Motor neuron (in vitro differentiated cells): ENCODE results near the gene FKBP1A. TPM values are rescaled to one million over a fixed set of nuclear protein-coding genes. Genes with fewer than 3 reads are reported as not detected.

Experiments
- ATAC-seq, 8 experiments: fragments of 200-7000 bp; cut with Tn5 transposase; replicated peaks in 6 of 8; 2 replicates each; pipeline ENCODE4 v1.8.0; 2021; ENCODE audit warnings: mild to moderate bottlenecking in 8 of 8, moderate library complexity in 8 of 8
- H3K27ac ChIP-seq, 2 donors: fragments of 250-450 bp; sonication (Bioruptor Pico); 2 replicates each; pipeline ENCODE4 v1.9.0; 2021; ENCODE audit warnings: antibody characterized with exemption in 2 of 2, mild to moderate bottlenecking in 2 of 2, moderate library complexity in 1 of 2
- H3K4me1 ChIP-seq, 2 donors: fragments of 250-450 bp; sonication (Bioruptor Pico); replicated peaks in 1 of 2; 2 replicates each; pipeline ENCODE4 v1.6.1; 2021; ENCODE audit warnings: antibody characterized with exemption in 2 of 2, mild to moderate bottlenecking in 2 of 2, moderate library complexity in 1 of 2
- H3K4me3 ChIP-seq, 5 donors: fragments of 250-450 bp; sonication (Bioruptor Pico); 2 replicates each; pipeline ENCODE4 v1.9.0; 2021; ENCODE audit warnings: antibody characterized with exemption in 5 of 5, mild to moderate bottlenecking in 5 of 5, moderate library complexity in 4 of 5
- WGBS, 10 experiments: fragments of 450-650 bp; shearing (Covaris generic); methylation state at CpG; one replicate each; pipeline ENCODE4 v1.0.0; 2022; 5-methylcytosine and 5-hydroxymethylcytosine counted together
- in situ Hi-C, 9 experiments: fragments of 400-800 bp; cut with MboI; loops; one replicate each; pipeline ENCODE4 v1.15.0; 2021; ENCODE audit warnings: low sequenced_read_pairs in 9 of 9, low pct_unique_long_range_greater_than_20kb in 2 of 9; ENCODE audit not compliant: unreplicated experiment in 9 of 9
- total RNA-seq, 8 experiments: library from RNA; unstranded; fragments of 300-600 nt; gene quantifications; 2 replicates each; pipeline versions ENCODE4 v1.2.3 to v1.2.4, GENCODE V29; 2022

The FKBP1A gene
- total RNA-seq, 8 experiments from 2014 or later = 49.8 to 222 (median 89.0) TPM

DNA sequence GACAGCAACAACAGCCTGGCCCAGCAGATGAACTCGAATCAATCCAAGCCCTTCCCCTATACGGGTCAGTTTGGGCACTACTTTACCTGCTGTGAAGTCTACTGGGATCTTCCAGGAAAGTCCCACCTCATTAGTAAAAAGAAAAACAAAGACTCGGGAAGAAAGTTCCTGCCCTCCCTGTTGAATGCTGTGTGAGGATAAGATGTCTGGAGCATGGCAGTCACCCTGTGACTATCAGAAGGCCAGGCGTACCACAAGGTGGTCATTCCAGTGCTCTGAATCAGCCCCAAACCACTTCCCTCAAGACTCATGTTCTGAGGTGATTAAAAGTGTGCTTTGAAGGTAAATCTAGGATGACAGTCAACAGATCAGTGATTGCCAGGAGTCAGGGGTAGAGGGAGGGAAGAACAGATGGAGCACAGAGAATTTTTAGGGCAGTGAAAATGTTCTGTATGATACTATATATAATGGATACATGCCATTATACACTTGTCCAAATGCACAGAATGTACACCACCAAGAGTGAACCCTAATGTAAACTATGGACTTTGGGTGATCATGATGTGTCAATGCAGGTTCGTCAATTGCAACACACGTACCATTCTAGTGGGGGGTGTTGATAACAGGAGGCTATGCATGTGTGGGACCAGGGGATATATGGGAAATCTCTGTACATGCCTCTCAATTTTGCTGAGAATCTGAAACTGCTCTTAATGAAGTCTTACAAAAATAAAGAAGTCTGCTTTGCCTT is 14.7 kb downstream of the FKBP1A start:
- 80 to 93% (median 84%) methylated on average over 2 to 5 of the region's 6 CpGs; no CpG with 5 or more reads in 4 of the 10 experiments for WGBS, 10 experiments
- H3K4me1 ChIP-seq = no peaks in the 10 kb centered on the region
- ATAC-seq = no peak

DNA sequence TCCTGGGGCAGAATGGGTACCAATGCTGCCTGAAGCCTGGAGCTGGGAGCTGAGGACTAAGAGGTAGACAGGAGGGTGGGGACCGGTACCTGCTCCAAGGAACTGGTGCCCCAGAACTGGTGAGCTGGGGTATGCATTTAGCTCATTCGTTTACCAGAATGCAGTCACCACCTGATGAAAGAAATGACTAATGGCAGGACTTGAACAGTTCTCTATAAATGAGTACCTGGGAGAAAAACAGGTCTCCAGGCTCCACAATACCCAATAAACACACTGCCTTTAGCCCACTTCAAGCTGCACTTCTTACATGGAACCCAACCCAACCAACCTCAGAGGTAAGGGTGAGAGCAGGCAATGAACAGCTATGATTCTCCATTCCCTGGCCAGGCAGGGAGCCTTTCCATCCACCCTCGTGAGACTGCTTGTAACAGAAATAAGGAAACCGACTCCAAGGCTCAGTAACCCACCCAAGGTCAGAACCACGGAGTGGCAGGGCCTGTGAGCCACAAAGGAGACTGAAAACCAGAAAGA is 15.4 kb downstream of the FKBP1A start:
- Histone ChIP-seq H3K4me3 (no peak overlapping the region), H3K4me1 (no peaks in the 10 kb centered on the region), H3K27ac (no peak overlapping the region)
- in situ Hi-C loops = no loop called here
- no peak for ATAC-seq
- WGBS, 10 experiments = 75 to 95% (median 92%) methylated on average over 2 to 5 of the region's 5 CpGs; no CpG with 5 or more reads in 7 of the 10 experiments

More for the DNA sequence above, 14.7 kb downstream of the FKBP1A start:
- in situ Hi-C loops = no loop called here
- H3K4me3 ChIP-seq = no peak overlapping the region
- H3K27ac ChIP-seq = no peak overlapping the region

DNA sequence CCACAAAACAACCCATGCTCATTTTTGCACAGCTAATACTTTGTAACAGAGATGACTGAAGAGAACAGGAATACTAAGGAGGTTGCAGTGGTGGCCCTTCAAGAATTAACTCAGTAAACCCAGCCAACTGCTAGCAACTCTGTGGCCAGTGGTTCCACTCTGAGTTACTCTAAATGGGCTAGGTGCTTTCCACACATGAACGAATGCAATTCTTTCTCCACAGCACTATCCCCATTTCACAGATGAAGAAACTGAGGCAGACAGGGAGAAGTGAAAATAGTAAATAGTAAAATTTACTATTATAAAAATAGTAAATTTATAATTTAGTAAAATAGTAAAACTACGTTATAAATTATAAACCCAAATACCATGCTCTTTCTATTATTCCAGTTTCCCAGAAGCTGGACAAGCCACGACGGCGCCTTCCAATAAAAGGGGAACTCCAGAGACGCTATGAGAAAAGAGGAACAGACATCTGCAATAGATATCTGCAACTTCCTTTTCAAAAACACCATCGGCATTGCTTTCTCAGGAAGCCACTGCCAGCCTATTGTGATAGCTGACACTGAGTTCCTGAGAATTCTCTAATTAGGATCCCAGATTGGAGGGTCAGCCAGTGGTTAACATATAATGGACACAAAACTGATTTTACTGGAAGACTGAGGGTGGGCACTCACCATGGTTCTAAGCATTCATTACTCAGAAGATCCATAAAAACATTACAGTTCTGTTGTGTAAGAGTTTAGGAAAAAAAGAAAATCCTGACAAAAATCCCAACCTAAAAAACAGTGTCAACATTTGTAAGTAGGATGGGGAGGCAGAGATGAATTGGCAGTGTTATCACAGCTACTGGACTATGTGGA is 16.2 kb downstream of the FKBP1A start:
- Histone ChIP-seq H3K27ac (no peak overlapping the region), H3K4me3 (no peak overlapping the region), H3K4me1 (no peaks in the 10 kb centered on the region)
- no peak for ATAC-seq
- WGBS, 10 experiments = 15 to 95% (median 79%) methylated on average over 2 to 7 of the region's 7 CpGs; no CpG with 5 or more reads in 1 of the 10 experiments
- in situ Hi-C loops = no loop called here

DNA sequence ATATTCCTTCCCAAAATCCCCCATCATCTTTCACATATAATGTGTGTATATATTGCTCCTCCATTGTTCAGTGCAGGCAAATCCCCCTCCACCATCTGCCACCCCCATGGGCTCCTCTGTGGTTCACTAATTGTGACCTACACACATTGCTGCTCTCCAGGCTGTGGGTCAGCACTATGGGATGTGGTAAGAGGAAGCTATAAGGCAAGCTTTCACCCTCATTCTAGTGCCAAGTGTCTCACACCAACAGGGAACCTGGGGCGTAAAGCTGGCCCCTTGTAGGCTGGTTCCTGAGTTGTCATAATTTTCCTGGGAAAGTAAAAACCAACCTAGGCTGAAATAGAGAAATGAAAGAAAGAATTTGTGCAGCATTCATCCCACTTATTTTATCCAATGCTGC is 16.8 kb downstream of the FKBP1A start:
- ATAC-seq = no peak
- H3K27ac ChIP-seq = no peak overlapping the region
- in situ Hi-C loops = no loop called here
- peaks cover 0 to 2% of the 10 kb centered on the region in 2 donors for H3K4me1 ChIP-seq
- H3K4me3 ChIP-seq = no peak overlapping the region
- WGBS, 10 experiments = 80 to 100% (median 100%) methylated on average over 1 of the region's 1 CpG; no CpG with 5 or more reads in 6 of the 10 experiments

DNA sequence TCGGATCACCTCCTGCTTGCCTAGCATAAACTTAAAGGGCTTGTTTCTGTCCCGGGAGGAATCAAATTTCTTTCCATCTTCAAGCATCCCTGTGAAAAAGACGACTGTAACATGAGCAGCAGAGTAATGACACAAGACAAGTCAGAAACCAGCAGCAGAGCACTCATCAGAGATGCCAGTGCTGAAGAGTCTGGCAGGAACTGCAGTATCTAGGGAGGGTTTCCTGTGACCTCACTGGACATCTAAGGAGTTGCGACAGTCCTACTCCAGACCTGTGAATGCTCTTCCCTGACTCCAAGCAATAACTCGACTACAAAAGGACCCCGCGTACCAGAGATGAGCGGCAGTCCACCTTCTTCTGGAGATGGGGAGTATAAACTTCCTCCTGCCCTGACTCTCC is 17.3 kb downstream of the FKBP1A start:
- WGBS, 10 experiments = 30 to 93% (median 71%) methylated on average over 1 to 4 of the region's 8 CpGs; no CpG with 5 or more reads in 3 of the 10 experiments
- peak in 2 of 8 experiments; percentile 9 to 31 for ATAC-seq
- Histone ChIP-seq H3K4me1 (peaks cover 0 to 2% of the 10 kb centered on the region in 2 donors), H3K27ac (no peak overlapping the region), H3K4me3 (no peak overlapping the region)
- in situ Hi-C loops = no loop called here

DNA sequence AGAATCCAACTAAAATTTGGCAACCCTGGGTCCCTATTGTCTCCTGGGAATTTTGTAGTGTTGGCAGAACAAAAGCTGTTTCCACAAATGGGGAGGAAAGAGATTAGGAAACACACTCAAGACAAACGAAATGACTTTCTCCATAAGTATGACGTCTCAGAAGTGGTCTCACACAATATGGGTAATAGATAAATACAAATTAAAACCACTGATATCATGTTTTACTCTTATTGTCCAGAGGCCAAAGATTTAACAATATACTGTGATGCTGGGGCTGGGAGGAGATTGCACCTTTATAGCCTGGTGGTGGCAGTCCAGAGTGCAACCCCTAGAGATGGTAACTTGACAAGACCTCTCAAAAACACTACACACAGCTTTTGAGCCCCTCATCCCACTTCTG is 18.6 kb downstream of the FKBP1A start:
- no peak for ATAC-seq
- no peak overlapping the region for H3K27ac ChIP-seq
- in situ Hi-C loops = no loop called here
- H3K4me3 ChIP-seq = no peak overlapping the region
- WGBS, 10 experiments = 54 to 100% (median 100%) methylated on average over 1 to 2 of the region's 2 CpGs; no CpG with 5 or more reads in 3 of the 10 experiments
- H3K4me1 ChIP-seq = peaks cover 0 to 2% of the 10 kb centered on the region in 2 donors

DNA sequence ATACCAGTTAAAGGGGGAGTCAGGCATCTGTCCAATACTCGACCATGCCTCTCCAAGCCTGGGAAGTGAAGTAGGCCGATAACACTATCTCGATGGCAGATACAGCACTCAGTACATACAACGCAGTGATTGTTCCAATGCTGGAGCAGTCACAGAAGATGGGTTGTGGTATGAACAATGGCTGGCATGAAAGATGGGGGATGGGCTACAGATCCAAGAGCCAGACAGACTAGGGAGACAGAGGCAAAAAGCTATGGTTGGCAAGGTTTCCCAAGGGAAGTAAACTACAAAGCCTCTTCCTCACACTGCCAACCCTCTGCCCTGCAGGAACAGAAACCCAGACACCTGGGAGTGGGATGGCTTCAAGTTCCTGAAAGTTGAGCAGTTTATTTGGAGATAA is 19.2 kb downstream of the FKBP1A start:
- no peak overlapping the region for H3K27ac ChIP-seq
- ATAC-seq = no peak

DNA sequence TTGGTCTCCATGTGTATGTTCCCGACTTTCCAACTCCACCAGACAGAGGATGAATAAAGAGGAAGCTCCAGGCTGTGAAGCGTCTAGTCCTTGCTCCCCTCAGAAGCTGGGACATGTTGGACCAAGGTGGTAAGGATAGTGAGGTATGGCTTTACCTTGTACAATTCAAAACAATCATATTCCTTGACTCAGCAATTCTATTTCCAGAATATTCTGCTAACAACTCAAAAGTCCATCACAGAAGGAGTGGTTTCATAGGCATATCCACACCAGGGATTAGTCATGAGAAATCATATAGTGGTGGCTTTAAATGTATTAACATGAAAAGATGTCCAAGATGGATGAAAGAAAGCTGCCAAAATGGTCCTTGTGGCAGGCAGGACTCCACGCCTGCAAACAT is 19.8 kb downstream of the FKBP1A start:
- Histone ChIP-seq H3K27ac (no peak overlapping the region), H3K4me3 (no peak overlapping the region), H3K4me1 (peaks cover 0 to 2% of the 10 kb centered on the region in 2 donors)
- no peak for ATAC-seq
- in situ Hi-C loops = no loop called here
- WGBS, 10 experiments = 93 to 100% (median 100%) methylated on average over 1 to 3 of the region's 3 CpGs; no CpG with 5 or more reads in 1 of the 10 experiments

More for the DNA sequence above, 19.2 kb downstream of the FKBP1A start:
- in situ Hi-C loops = no loop called here
- 83 to 100% (median 100%) methylated on average over 1 to 4 of the region's 4 CpGs; no CpG with 5 or more reads in 5 of the 10 experiments for WGBS, 10 experiments
- Histone ChIP-seq H3K4me3 (no peak overlapping the region), H3K4me1 (peaks cover 0 to 2% of the 10 kb centered on the region in 2 donors)

DNA sequence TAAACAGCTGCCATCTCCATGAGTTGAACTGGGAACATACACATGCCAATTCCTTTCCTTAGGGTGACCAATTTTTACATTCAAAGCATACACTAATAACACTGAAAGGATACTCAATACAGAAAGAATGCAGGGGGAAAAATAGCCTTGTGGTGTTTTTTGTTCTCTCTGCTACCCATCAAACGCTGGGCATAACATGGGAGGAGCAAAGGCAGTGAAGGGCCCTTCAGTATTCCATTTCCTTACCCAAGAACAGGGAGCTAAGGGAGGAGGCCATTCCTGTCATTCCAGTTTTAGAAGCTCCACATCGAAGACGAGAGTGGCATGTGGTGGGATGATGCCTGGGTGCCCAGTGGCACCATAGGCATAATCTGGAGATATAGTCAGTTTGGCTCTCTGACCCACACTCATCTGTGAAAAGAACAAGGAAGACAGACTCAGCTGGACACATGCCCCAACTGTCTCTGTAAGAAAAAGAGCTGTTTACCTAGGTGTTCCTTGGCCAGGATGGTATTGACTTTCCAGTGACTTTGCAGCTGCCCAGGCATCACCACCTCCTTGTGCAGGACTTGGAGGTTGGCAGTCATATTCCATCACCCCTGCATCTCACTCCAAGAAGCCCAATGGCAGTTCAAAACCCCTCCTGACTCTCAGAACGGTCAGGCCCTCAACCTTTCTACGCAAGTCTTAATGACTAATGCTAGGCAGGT is 20.9 kb downstream of the FKBP1A start:
- Histone ChIP-seq H3K27ac (no peak overlapping the region), H3K4me3 (no peak overlapping the region), H3K4me1 (peaks cover 0 to 2% of the 10 kb centered on the region in 2 donors)
- in situ Hi-C loops = no loop called here
- ATAC-seq = no peak
- WGBS, 10 experiments = 78 to 93% (median 92%) methylated on average over 1 to 3 of the region's 5 CpGs; no CpG with 5 or more reads in 5 of the 10 experiments

DNA sequence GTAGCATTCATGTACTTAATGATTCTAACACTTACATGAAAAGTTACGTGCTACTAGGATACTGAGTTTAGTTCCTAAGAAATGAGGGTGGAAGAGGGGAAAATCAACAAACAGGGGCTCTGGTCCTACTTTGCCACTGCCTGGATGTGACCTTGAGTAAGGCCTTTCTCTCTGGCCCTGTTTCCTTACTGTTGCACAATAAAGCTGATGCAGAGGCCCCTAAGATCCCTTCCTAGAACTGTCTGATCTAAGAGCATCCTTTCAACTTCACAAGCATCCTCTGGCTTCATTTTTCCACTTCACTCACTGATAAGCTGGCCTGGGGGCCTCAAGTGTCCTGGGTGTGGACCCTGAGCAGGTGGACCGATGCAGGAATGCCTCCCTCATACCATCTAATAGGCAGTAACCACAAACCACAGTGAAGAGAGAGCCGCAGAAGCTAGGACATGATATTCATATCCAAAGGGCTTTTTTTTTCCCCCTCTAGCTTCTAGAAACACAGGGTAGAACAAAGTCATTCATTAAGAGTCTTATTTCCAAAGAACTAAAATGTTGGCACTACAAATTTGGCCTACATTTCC is 21.6 kb downstream of the FKBP1A start:
- 51 to 100% (median 100%) methylated on average over 1 to 2 of the region's 3 CpGs; no CpG with 5 or more reads in 1 of the 10 experiments for WGBS, 10 experiments
- no peak overlapping the region for H3K4me3 ChIP-seq
- in situ Hi-C loops = no loop called here
- H3K4me1 ChIP-seq = peaks cover 0 to 2% of the 10 kb centered on the region in 2 donors
- H3K27ac ChIP-seq = no peak overlapping the region
- peak in 1 of 8 experiments; percentile 53 for ATAC-seq

DNA sequence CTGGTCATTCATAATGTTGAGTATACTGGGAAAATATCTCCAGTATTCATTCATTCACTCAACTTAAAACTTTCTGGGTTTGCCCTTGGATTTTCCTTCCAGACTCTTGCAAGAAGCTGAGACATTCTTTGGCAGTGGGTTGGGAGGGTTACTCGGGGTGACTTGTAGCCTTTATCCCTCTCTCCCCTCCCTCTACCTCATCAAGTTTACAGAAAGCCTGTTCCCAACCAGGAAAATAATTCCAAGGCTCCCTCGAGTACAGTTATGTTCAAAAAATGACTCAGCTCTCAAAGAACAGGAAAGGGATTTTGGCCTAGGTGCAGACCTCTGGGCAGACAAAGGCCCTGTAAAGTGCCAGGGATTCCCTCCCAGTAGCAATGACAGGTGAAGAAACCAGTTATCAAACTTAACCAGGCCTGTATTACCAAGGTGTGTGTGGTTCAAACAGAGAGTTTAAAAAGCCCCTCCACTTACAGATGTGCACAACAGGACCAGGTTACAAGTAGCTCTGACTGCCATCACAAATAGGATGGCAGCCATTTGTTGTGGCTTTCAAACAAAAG is 22.2 kb downstream of the FKBP1A start:
- ATAC-seq = no peak
- in situ Hi-C loops = no loop called here
- H3K27ac ChIP-seq = no peak overlapping the region
- peaks cover 0 to 2% of the 10 kb centered on the region in 2 donors for H3K4me1 ChIP-seq
- H3K4me3 ChIP-seq = no peak overlapping the region
- 0 to 100% (median 90%) methylated on average over 1 of the region's 2 CpGs; no CpG with 5 or more reads in 4 of the 10 experiments for WGBS, 10 experiments

DNA sequence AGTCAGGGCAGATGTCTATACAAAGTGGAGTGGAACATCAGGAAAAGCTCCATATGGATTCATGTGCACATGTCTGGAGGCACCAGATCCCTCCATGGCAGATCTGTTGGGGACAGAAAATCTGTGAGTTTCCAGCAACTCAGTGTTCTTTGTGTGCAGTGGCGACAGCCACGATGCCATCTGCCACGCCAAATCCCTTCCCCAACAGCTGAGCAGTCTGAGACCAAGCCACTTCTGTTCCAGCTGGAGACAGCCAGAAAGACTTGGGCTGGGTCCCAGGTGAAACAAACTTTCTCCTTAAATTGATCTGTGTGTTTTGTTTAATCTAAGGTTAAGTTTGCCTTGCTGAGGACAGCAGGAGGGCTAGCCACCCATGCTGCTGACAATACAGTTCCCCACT is 22.9 kb downstream of the FKBP1A start:
- Histone ChIP-seq H3K4me3 (no peak overlapping the region), H3K27ac (no peak overlapping the region), H3K4me1 (peaks cover 0 to 2% of the 10 kb centered on the region in 2 donors)
- 59 to 100% (median 100%) methylated on average over 1 to 3 of the region's 3 CpGs; no CpG with 5 or more reads in 5 of the 10 experiments for WGBS, 10 experiments
- ATAC-seq = no peak
- in situ Hi-C loops = no loop called here
